Retinal pigment epithelial cell (primary cell): Measurements from ENCODE around the gene MAPK1.

Experiments
- DNase-seq: peaks from one replicate; pipeline ENCODE4 v3.0.0-alpha.2; 2010; ENCODE audit warnings: low read depth
- H3K4me3 ChIP-seq: 2 replicates; pipeline ENCODE4 v1.5.1; 2011; ENCODE audit warnings: mild to moderate bottlenecking, low read length, control low read depth, moderate library complexity
- TF ChIP-seq, protein P1 (sequence below): conservative IDR thresholded peaks from 2 replicates; pipeline ENCODE4 v1.5.1; 2011; ENCODE audit warnings: low read depth, low read length, control low read depth, inconsistent platforms

MAPK1 gene

GRCh38 chr22:21741790-21742189 is 125.7 kb downstream of the MAPK1 start:
- TF ChIP-seq, protein P1, sequence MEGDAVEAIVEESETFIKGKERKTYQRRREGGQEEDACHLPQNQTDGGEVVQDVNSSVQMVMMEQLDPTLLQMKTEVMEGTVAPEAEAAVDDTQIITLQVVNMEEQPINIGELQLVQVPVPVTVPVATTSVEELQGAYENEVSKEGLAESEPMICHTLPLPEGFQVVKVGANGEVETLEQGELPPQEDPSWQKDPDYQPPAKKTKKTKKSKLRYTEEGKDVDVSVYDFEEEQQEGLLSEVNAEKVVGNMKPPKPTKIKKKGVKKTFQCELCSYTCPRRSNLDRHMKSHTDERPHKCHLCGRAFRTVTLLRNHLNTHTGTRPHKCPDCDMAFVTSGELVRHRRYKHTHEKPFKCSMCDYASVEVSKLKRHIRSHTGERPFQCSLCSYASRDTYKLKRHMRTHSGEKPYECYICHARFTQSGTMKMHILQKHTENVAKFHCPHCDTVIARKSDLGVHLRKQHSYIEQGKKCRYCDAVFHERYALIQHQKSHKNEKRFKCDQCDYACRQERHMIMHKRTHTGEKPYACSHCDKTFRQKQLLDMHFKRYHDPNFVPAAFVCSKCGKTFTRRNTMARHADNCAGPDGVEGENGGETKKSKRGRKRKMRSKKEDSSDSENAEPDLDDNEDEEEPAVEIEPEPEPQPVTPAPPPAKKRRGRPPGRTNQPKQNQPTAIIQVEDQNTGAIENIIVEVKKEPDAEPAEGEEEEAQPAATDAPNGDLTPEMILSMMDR, result no peak
- no peak for DNase-seq

GRCh38 chr22:21741059-21741458 is 126.4 kb downstream of the MAPK1 start:
- no peak for DNase-seq
- TF ChIP-seq, protein P1, result no peak

More at GRCh38 chr22:21741790-21742189, 125.7 kb downstream of the MAPK1 start:
- no peak overlapping the region for H3K4me3 ChIP-seq

DNA sequence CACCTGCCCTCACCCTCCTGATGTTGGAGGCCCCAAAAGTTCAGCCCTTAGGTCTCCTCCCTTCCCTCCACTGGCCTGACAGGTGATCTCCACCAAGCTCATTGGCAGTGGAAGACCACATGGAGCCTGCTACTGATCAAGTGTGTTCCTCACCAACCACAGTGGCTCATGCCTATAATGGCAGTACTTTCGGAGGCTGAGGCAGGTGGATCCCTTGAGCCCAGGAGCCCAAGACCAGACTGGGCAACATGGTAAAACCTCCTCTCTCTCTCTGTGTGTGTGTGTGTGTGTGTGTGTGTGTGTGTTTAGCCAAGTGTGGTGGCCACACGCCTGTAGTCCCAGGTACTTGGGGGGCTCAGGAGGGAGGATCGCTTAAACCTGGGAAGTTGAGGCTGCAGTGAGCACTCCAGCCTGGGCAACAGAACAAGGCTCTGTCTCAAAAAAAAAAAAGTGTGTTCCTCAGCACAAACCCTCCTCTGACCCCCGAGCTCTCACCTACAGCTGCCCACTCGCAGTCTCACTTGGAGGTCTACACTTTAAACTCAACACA is 127.5 kb downstream of the MAPK1 start:
- no peak for DNase-seq
- TF ChIP-seq, protein P1, result no peak
- no peak overlapping the region for H3K4me3 ChIP-seq

More at GRCh38 chr22:21741059-21741458, 126.4 kb downstream of the MAPK1 start:
- no peak overlapping the region for H3K4me3 ChIP-seq

DNA sequence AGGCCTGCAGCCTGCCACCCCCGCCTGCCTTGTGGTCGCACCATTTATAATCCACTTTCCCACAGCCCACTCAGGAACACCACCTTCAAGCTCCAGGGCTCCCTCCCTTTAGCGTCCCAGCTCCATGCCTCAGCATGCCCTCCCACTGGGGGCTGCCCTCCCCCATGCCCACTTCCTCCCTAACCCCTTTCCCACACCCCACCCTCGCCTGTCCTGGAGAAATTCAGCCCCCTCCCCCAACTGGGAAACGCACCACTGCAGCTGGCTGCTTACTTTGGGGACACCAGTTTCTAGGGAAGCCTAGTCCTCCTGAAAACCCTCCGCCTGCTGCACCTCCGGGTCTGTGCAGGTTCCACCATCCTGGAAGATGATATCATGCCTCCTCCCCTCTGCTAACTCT is 128.5 kb downstream of the MAPK1 start:
- DNase-seq, result no peak
- TF ChIP-seq, protein P1, result no peak
- no peak overlapping the region for H3K4me3 ChIP-seq

GRCh38 chr22:21738081-21738480 is 129.4 kb downstream of the MAPK1 start:
- DNase-seq, result no peak
- H3K4me3 ChIP-seq, result no peak overlapping the region
- TF ChIP-seq, protein P1, result no peak

GRCh38 chr22:21736948-21737347 is 130.5 kb downstream of the MAPK1 start:
- TF ChIP-seq, protein P1, result no peak

DNA sequence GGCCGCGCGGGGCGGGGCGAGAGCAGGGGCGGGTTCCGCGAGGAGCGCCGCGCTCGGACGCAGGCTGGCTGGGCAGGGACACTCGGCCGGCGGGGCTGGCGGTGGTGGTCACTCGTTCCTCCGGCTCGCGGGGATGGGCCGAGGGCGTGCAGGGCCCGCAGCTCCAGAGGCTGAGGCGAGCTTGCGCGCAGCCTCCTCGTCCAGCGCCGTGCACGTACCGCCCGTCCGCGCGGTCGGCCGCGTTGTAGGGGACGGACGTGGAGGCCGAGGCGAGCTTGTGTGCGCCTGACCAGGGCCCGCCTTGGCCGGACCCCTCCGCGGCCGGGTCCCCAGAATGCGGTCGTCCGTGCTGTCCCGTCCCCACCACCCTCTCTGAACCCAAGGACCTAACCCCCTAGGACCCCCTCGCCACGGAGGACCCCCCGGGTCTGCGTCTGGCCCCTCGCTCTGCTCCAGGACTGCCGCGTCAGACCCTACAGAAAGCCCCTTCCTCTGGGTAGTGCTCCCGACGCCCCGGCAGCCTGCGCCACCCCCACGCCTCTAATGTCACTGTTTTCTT is 131.3 kb downstream of the MAPK1 start:
- DNase-seq, result no peak
- TF ChIP-seq, protein P1, result no peak
- peak overlapping the region; percentile 36 for H3K4me3 ChIP-seq

More at GRCh38 chr22:21736948-21737347, 130.5 kb downstream of the MAPK1 start:
- DNase-seq, result no peak
- H3K4me3 ChIP-seq, result no peak overlapping the region
